H1 (cell line): ENCODE data around the gene TOR1A. TPM values are rescaled to one million over a fixed set of nuclear protein-coding genes. Genes with fewer than 3 reads are reported as not detected.

Source experiments
- CTCF ChIA-PET: fragments of 300-600 bp; sonication (Branson Sonifier 250); formaldehyde crosslinking; loops from one replicate; lab custom pipeline; 2021; ENCODE audit not compliant: partially characterized antibody; lab: Charles Lee
- POLR2A ChIA-PET: fragments of 300-600 bp; sonication (Branson Sonifier 250); formaldehyde crosslinking; loops from one replicate; lab custom pipeline; 2021; ENCODE audit warnings: inconsistent platforms; ENCODE audit not compliant: partially characterized antibody; lab: Charles Lee
- DNase-seq, 2 experiments: peaks; one replicate each; pipeline versions ENCODE4 v3.0.0 to v3.0.0-alpha.2; 2010 to 2022; ENCODE audit warnings: low spot score in 2 of 2, low read depth in 1 of 2, mixed read lengths in 1 of 2
- FAIRE-seq: peaks from 2 replicates; lab custom pipeline; 2011; peaks lifted over from hg19 to GRCh38; lab: Jason Lieb, UNC
- H2AFZ ChIP-seq: 2 replicates; pipeline ENCODE4 v1.8.1; 2012; ENCODE audit warnings: low read length, inconsistent platforms
- H2AK5ac ChIP-seq: 2 replicates; pipeline ENCODE4 v1.6.1; 2013; ENCODE audit warnings: low read depth, low read length
- H2BK120ac ChIP-seq: replicated peaks from 2 replicates; pipeline ENCODE3; 2013; ENCODE audit warnings: low read depth, low read length, inconsistent platforms
- H2BK12ac ChIP-seq: 2 replicates; pipeline ENCODE4 v1.6.1; 2013; ENCODE audit warnings: low read depth, low read length
- H2BK15ac ChIP-seq: 2 replicates; pipeline ENCODE4 v1.6.1; 2013; ENCODE audit warnings: low read length
- H2BK20ac ChIP-seq: 2 replicates; pipeline ENCODE4 v1.6.1; 2013; ENCODE audit warnings: low read length
- H2BK5ac ChIP-seq: 2 replicates; pipeline ENCODE4 v1.6.1; 2013; ENCODE audit warnings: low read depth, low read length
- H3K14ac ChIP-seq: 2 replicates; pipeline ENCODE4 v1.6.1; 2013; ENCODE audit warnings: inconsistent platforms; ENCODE audit not compliant: insufficient read length
- H3K18ac ChIP-seq: 2 replicates; pipeline ENCODE4 v1.6.1; 2013; ENCODE audit warnings: low read length; ENCODE audit errors: extremely low read depth
- H3K23ac ChIP-seq: 2 replicates; pipeline ENCODE4 v1.6.1; 2013; ENCODE audit warnings: inconsistent platforms; ENCODE audit not compliant: insufficient read length
- H3K23me2 ChIP-seq: 2 replicates; pipeline ENCODE4 v1.6.1; 2013; ENCODE audit warnings: low read depth, low read length
- H3K27ac ChIP-seq: 2 replicates; pipeline ENCODE4 v1.6.1; 2011; ENCODE audit warnings: low read depth, low read length, inconsistent platforms
- H3K27me3 ChIP-seq, 4 experiments: replicated peaks in 1 of 4; 1 replicate in 1 of 4; 2 replicates in 3 of 4; pipeline versions ENCODE4 v1.6.1 to v1.8.1; 2011 to 2013; ENCODE audit warnings: low read length in 3 of 4, mild to moderate bottlenecking in 3 of 4, inconsistent platforms in 2 of 4, mixed read lengths in 2 of 4, moderate library complexity in 1 of 4; ENCODE audit not compliant: control insufficient read depth in 3 of 4, insufficient read depth in 3 of 4; ENCODE audit errors: extremely low read depth in 1 of 4
- H3K36me3 ChIP-seq, 4 experiments: 2 replicates each; pipeline versions ENCODE4 v1.6.1 to v1.8.1; 2011 to 2013; ENCODE audit warnings: mild to moderate bottlenecking in 4 of 4, low read length in 3 of 4, moderate library complexity in 2 of 4, control low read depth in 1 of 4, inconsistent platforms in 1 of 4; ENCODE audit not compliant: insufficient read depth in 4 of 4, control insufficient read depth in 2 of 4
- H3K4ac ChIP-seq: replicated peaks from 2 replicates; pipeline ENCODE3; 2013; ENCODE audit warnings: low read length, low read depth, mixed read lengths, inconsistent platforms; ENCODE audit not compliant: insufficient read length
- H3K4me1 ChIP-seq, 4 experiments: replicated peaks in 1 of 4; 1 replicate in 1 of 4; 2 replicates in 3 of 4; pipeline versions ENCODE4 v1.6.1 to v1.8.1; 2011 to 2013; ENCODE audit warnings: low read length in 3 of 4, inconsistent platforms in 2 of 4, mixed read lengths in 1 of 4; ENCODE audit not compliant: insufficient read depth in 4 of 4, control insufficient read depth in 3 of 4
- H3K4me2 ChIP-seq, 2 experiments: 2 replicates each; pipeline versions ENCODE4 v1.6.1 to v1.8.1; 2011 to 2013; ENCODE audit warnings: low read depth in 2 of 2, low read length in 2 of 2, control low read depth in 1 of 2, inconsistent platforms in 1 of 2, mild to moderate bottlenecking in 1 of 2; ENCODE audit not compliant: insufficient read depth in 1 of 2
- H3K4me3 ChIP-seq, 4 experiments: fragments of 200-600, 300-600 bp in 1 of 4; sonication (generic), shearing (Covaris generic), sonication (Bioruptor Twin) in 1 of 4; 2 replicates each; pipeline versions ENCODE4 v1.5.1 to v1.8.1; 2011 to 2016; ENCODE audit warnings: low read length in 4 of 4, low read depth in 3 of 4, control low read depth in 2 of 4, inconsistent platforms in 2 of 4, mild to moderate bottlenecking in 2 of 4, mixed read lengths in 1 of 4, moderate library complexity in 1 of 4; ENCODE audit not compliant: insufficient read depth in 2 of 4; ENCODE audit errors: extremely low read depth in 1 of 4
- H3K56ac ChIP-seq: replicated peaks from 2 replicates; pipeline ENCODE3; 2013; ENCODE audit warnings: low read depth, mild to moderate bottlenecking, mixed read lengths, low read length, inconsistent platforms; ENCODE audit not compliant: insufficient read length
- H3K79me1 ChIP-seq: 2 replicates; pipeline ENCODE4 v1.6.1; 2013; ENCODE audit warnings: low read depth, low read length, control low read depth
- H3K79me2 ChIP-seq, 2 experiments: 2 replicates each; pipeline versions ENCODE4 v1.6.1 to v1.8.1; 2012 to 2013; ENCODE audit warnings: low read length in 2 of 2, mild to moderate bottlenecking in 2 of 2, inconsistent platforms in 1 of 2; ENCODE audit not compliant: insufficient read depth in 2 of 2, control insufficient read depth in 1 of 2
- H3K9ac ChIP-seq, 4 experiments: replicated peaks in 1 of 4; 1 replicate in 1 of 4; 2 replicates in 3 of 4; pipeline versions ENCODE4 v1.6.1 to v1.8.1; 2011 to 2013; ENCODE audit warnings: low read depth in 3 of 4, low read length in 3 of 4, control low read depth in 2 of 4, mild to moderate bottlenecking in 2 of 4, moderate library complexity in 2 of 4, inconsistent platforms in 1 of 4; ENCODE audit errors: extremely low read depth in 1 of 4
- H3K9me3 ChIP-seq, 2 experiments: 2 replicates each; pipeline versions ENCODE4 v1.6.1 to v1.8.1; 2012 to 2013; ENCODE audit warnings: mild to moderate bottlenecking in 2 of 2, moderate library complexity in 2 of 2, control low read depth in 1 of 2, inconsistent platforms in 1 of 2, low read depth in 1 of 2, low read length in 1 of 2, mixed read lengths in 1 of 2; ENCODE audit not compliant: insufficient read depth in 2 of 2
- H4K20me1 ChIP-seq, 2 experiments: replicated peaks in 1 of 2; 2 replicates each; pipeline versions ENCODE3 to v1.8.1; 2011 to 2013; ENCODE audit warnings: inconsistent platforms in 2 of 2, low read length in 2 of 2, mild to moderate bottlenecking in 1 of 2; ENCODE audit not compliant: insufficient read depth in 2 of 2, control insufficient read depth in 1 of 2
- H4K5ac ChIP-seq: 2 replicates; pipeline ENCODE4 v1.6.1; 2013; ENCODE audit warnings: low read length, low read depth, mixed read lengths, inconsistent platforms; ENCODE audit not compliant: insufficient read length
- H4K8ac ChIP-seq: 2 replicates; pipeline ENCODE4 v1.8.0; 2013; ENCODE audit warnings: mild to moderate bottlenecking, moderate library complexity, low read length, inconsistent platforms; ENCODE audit not compliant: insufficient read depth; ENCODE audit errors: extremely low read depth
- H4K91ac ChIP-seq: replicated peaks from 2 replicates; pipeline ENCODE3; 2013; ENCODE audit warnings: low read length, mixed read lengths, inconsistent platforms; ENCODE audit not compliant: insufficient read length
- BACH1 ChIP-seq: IDR thresholded peaks from 2 replicates; pipeline ENCODE4 v1.6.1; 2012; ENCODE audit warnings: low read length, improper control_type of control experiment
- BCL11A ChIP-seq, 2 experiments: IDR thresholded peaks; one replicate each; pipeline ENCODE4 v1.6.1; 2011; ENCODE audit warnings: low read depth in 2 of 2, low read length in 2 of 2, mild to moderate bottlenecking in 2 of 2
- CEBPB ChIP-seq: IDR thresholded peaks from 2 replicates; pipeline ENCODE4 v1.6.1; 2012; ENCODE audit warnings: low read depth, low read length
- CTBP2 ChIP-seq: IDR thresholded peaks from 2 replicates; pipeline ENCODE4 v1.7.0; 2011; ENCODE audit warnings: borderline replicate concordance, mild to moderate bottlenecking, moderate library complexity, mixed read lengths, low read length; ENCODE audit not compliant: insufficient read depth, insufficient read length
- EP300 ChIP-seq, 2 experiments: IDR thresholded peaks; 1 replicate in 1 of 2; 2 replicates in 1 of 2; pipeline ENCODE4 v1.6.1; 2011 to 2012; ENCODE audit warnings: low read depth in 2 of 2, low read length in 2 of 2, mild to moderate bottlenecking in 2 of 2, borderline replicate concordance in 1 of 2, inconsistent platforms in 1 of 2, moderate library complexity in 1 of 2
- GTF2F1 ChIP-seq: IDR thresholded peaks from 2 replicates; pipeline ENCODE4 v1.6.1; 2012; ENCODE audit warnings: low read depth, low read length, improper control_type of control experiment, borderline replicate concordance
- KDM1A ChIP-seq: fragments of 200-600, 300-600 bp; sonication (generic); IDR thresholded peaks from 2 replicates; pipeline ENCODE4 v1.7.1; 2016; ENCODE audit warnings: mild to moderate bottlenecking, low read length, borderline replicate concordance
- RAD21 ChIP-seq, 2 experiments: IDR thresholded peaks in 1 of 2; conservative IDR thresholded peaks in 1 of 2; 2 replicates each; pipeline ENCODE4 v1.6.1; 2011; ENCODE audit warnings: low read depth in 2 of 2, low read length in 2 of 2, improper control_type of control experiment in 1 of 2, inconsistent platforms in 1 of 2, mild to moderate bottlenecking in 1 of 2, moderate library complexity in 1 of 2
- SAP30 ChIP-seq: fragments of 300-600 bp; sonication (generic); IDR thresholded peaks from 2 replicates; pipeline ENCODE4 v1.7.1; 2012; ENCODE audit warnings: low read length, moderate library complexity, mild to moderate bottlenecking, inconsistent platforms; ENCODE audit not compliant: insufficient read depth, insufficient replicate concordance
- SP1 ChIP-seq: IDR thresholded peaks from 2 replicates; pipeline ENCODE4 v1.6.1; 2011; ENCODE audit warnings: low read depth, low read length
- SP4 ChIP-seq: IDR thresholded peaks from 2 replicates; pipeline ENCODE4 v1.6.1; 2012; ENCODE audit warnings: low read length, inconsistent platforms
- TCF12 ChIP-seq: IDR thresholded peaks from 2 replicates; pipeline ENCODE4 v1.6.1; 2011; ENCODE audit warnings: low read depth, mild to moderate bottlenecking, low read length
- YY1 ChIP-seq: IDR thresholded peaks from 2 replicates; pipeline ENCODE4 v1.6.1; 2011; ENCODE audit warnings: low read depth, mild to moderate bottlenecking, low read length
- WGBS, 2 experiments: shearing (Covaris generic) in 1 of 2; methylation state at CpG; one replicate each; pipeline versions ENCODE4 v1.1.6 to v1.1.7; 2013 to 2015; ENCODE audit warnings: low lambda C conversion rate in 2 of 2, mixed read lengths in 2 of 2, inconsistent platforms in 1 of 2, low coverage in 1 of 2, missing lambda C conversion rate in 1 of 2; ENCODE audit not compliant: insufficient replicate concordance in 2 of 2, insufficient coverage in 1 of 2, insufficient read length in 1 of 2; ENCODE audit errors: extremely low coverage in 1 of 2, missing lambda C conversion rate in 1 of 2; 5-methylcytosine and 5-hydroxymethylcytosine counted together
- polyA plus RNA-seq, 7 experiments: library from polyadenylated mRNA; depleted of rRNA in 3 of 7; stranded (reverse) in 5 of 7; unstranded in 2 of 7; fragments of >200 nt in 5 of 7; fragments of 200-250 nt in 2 of 7; gene quantifications; 1 replicate in 5 of 7; 2 replicates in 1 of 7; 4 replicates in 1 of 7; pipeline versions ENCODE4 v1.2.1 to v1.2.3, GENCODE V29; 2011 to 2013; ENCODE audit warnings: missing spikeins in 2 of 7, mixed read lengths in 2 of 7
- total RNA-seq: library from RNA; stranded (reverse); fragmentation: NEBNext Ultra II Directional; extraction: Animal tissue kit (Norgen Biotek cat#: 25700); gene quantifications from 2 replicates; pipeline ENCODE4 v1.2.1, GENCODE V29; 2021

The TOR1A gene
- total and polyA plus RNA-seq, 2 of the 8 experiments (the other 6 are each of a cell fraction or from before 2014, with no cell fraction given), result 37.6 to 46.7 TPM

GRCh38 chr9:129852579-129852978 lies 28.6 kb upstream of the TOR1A start:
- Histone ChIP-seq H4K8ac (no peak overlapping the region), H3K4me3 (no peak overlapping the region), H3K23me2 (no peaks in the 10 kb centered on the region), H3K36me3 (peaks cover 0 to 9% (median 1%) of the 10 kb centered on the region in 4 experiments; a peak in 2 of 8 replicates), H2AFZ (no peak overlapping the region), H3K56ac (no peak overlapping the region), H4K91ac (no peak overlapping the region), H2BK20ac (no peak overlapping the region), H4K5ac (no peak overlapping the region), H3K4ac (no peak overlapping the region), H2BK15ac (no peak overlapping the region), H2BK5ac (no peak overlapping the region), H3K79me1 (no peaks in the 10 kb centered on the region), H3K23ac (no peak overlapping the region), H3K9me3 (no peaks in the 10 kb centered on the region), H3K27ac (no peak overlapping the region), H3K4me1 (no peaks in the 10 kb centered on the region), H2BK12ac (no peak overlapping the region), H2BK120ac (no peak overlapping the region), H3K18ac (no peak overlapping the region), H3K4me2 (no peak overlapping the region), H3K9ac (no peak overlapping the region), H4K20me1 (peaks cover 2 to 3% of the 10 kb centered on the region in 2 experiments), H3K27me3 (no peaks in the 10 kb centered on the region), H3K79me2 (no peaks in the 10 kb centered on the region), H2AK5ac (no peak overlapping the region), H3K14ac (no peak overlapping the region)
- 73% methylated on average over 5 of the region's 5 CpGs; no CpG with 5 or more reads in 1 of the 2 experiments for WGBS, 2 experiments
- POLR2A ChIA-PET, result no interaction called here
- DNase-seq (no peak), FAIRE-seq (no peak)
- CTCF ChIA-PET, result interaction anchor here (1.1 to 1.6 kb wide), 2 partner anchors 88 to 255 kb away, joined by 3 to 4 read pairs; no protein-coding TSS in a partner anchor
- TF ChIP-seq KDM1A, result no peak
- no peak for TF ChIP-seq GTF2F1
- no peak for TF ChIP-seq BCL11A (IDR thresholded peaks at IDR 0.05; ENCODE audit: low read depth in 2 of 2, low read length in 2 of 2)
- no peak for TF ChIP-seq SP1
- TF ChIP-seq YY1, result no peak
- TF ChIP-seq RAD21 (IDR thresholded peaks at IDR 0.05 in 1 of 2, conservative IDR thresholded peaks at IDR 0.05 in 1 of 2; ENCODE audit: low read depth in 2 of 2, low read length in 2 of 2), result no peak
- no peak for TF ChIP-seq SP4
- no peak for TF ChIP-seq BACH1
- no peak for TF ChIP-seq CEBPB
- no peak for TF ChIP-seq CTBP2
- TF ChIP-seq SAP30, result no peak
- no peak for TF ChIP-seq TCF12
- TF ChIP-seq EP300 (IDR thresholded peaks at IDR 0.05; ENCODE audit: borderline replicate concordance in 1 of 2, low read depth in 2 of 2, low read length in 2 of 2), result no peak
